Dedifferentiated amniotic fluid mesenchymal stem cell (primary cell): ENCODE results near the gene TRMT10A.
"Not testable (repeated sequence)": the region's sequence is repeated elsewhere in the genome, so short reads cannot be mapped to it uniquely, and the experiment has no call there.

Source experiments
- DNase-seq: peaks from one replicate; pipeline ENCODE4 v3.0.0-alpha.2; 2016; ENCODE audit errors: extremely low spot score

TRMT10A gene

DNA sequence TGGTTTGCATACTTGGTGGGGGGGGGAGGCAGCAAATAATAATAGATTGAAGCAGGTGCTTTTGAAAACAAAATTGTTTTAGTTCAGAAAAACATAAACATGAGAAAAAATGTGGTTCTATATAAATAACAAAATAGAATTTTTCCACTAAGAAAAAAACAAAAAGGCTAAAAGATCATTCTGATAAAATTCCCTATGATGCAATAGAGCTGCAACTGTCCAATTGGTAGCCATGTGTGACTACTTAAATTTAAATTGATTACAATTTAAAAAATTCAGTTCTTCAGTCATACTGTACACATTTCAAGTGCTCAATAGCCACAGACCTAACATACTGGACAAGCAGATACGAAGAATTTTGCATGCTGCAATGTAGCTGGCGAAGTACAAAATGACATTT is 11.0 kb downstream of the TRMT10A start:
- no peak for DNase-seq

DNA sequence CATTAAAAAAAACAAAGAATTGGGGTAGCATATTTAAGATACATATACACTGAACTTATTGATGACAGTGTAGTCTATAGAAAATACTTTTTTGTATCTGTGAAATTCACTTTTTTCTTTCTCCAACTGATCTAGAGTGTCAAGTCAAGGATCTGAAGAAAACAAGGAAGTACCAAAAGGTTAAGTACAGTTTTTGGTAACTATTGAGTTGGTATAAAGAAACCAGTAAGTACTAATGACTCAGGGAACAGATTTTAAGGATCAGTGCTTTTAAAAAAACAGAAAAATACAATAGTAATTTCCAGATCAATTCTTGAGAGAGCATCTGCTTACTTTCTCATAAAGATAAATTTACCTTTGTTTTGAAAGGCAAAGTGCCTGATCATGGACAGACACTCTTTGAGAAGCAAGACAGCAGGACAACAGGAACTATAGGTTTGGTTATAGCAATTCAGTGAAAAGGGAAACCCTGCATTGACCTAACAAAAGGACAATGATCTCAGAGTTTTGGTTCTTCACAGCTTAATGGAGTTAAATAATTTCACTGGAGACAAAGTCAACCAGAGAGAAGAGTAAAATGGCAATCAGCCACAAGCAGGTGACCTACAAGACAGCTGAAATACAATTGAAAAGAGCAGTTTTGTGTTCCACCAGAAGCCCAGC is 23.4 kb downstream of the TRMT10A start:
- no peak for DNase-seq

DNA sequence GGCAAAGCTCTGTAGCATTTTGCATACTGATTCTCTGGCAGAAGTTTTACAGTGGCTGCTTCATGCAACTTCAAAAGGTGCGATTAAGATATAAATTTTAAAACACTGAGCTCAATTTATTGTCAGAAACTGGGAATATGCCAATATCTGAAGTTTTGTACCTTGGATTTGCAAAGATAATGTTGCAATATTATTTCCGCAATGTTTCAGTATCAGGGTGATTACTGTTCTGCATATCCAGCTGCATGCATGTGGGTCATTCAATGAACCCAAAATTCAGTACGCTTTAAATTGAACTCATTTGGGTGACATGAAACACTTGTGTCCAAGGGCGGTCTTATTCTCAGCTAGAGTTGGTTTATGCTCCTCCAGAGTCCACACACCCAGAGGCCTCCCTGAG is 26.2 kb downstream of the TRMT10A start:
- no peak for DNase-seq

DNA sequence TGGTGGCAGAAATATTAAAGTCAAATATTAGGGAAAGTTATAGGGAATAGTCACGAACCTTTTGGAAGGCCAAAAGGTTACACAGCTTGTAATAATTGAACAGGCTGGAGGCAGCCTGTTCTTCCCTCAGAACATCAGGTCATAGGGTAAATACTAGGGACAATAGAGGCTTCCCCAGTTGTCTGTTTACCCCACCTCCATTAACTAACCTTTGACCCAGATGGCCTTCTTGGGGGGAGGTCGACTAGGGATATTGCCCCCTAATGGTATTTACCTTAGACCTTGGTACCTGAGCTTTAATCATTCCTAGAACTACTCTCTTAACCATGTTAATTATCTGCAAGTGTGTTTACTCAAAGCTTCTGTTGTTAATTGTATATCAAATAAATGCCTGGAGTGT is 27.0 kb downstream of the TRMT10A start:
- no peak for DNase-seq

DNA sequence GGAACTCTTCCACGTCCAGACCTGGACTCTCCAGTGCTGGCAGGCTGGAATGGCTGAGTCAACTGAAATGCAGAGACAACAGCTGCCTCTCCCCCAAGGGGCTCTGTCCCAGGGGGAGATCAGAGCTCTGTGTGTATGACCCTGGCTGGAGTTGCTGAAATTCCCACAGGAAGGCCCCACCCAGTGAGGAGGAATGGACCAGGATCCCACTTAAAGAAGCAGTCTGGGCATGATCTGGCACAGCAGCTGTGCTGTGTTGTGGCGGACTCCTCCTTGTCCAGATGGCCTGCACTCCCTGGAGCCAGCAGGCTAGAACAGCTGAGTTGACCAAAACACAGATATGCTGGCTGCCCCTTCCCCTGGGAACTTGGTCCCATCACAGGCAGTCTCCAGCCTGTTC is 27.6 kb downstream of the TRMT10A start:
- no peak for DNase-seq

DNA sequence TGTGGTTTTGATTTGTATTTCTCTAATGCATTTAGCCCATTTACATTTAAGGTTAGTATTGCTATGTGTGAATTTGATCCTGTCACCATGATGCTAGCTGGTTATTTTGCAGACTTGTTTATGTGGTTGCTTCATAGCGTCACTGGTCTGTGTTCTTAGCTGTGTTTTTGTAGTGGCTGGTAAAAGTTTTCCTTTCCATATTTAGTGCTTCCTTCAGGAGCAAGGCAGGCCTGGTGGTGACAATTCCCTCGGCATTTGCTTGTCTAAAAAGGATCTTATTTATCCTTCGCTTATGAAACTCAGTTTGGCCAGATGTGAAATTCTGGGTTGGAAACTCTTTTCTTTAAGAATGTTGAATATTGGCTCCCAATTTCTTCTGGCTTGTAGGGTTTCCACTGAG is 29.1 kb downstream of the TRMT10A start:
- not testable (repeated sequence) for DNase-seq

DNA sequence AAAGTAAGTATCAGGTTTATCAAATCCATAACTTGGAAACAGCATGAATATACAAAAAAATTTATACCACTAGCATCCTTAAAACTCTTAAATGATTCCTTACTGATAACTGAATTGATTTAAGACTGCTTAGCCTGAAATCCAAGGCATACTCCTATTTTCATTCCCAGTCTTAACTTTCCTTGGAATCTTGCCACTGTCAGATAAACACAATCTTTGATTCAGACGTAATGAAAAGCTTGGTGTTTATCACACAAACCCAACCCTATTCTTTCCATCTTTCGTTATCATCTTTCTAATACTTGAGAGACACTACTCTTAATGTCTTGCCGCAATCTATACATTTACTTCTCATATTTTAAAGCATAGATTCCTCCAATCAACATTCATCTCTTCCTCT is 33.9 kb downstream of the TRMT10A start:
- DNase-seq = no peak

DNA sequence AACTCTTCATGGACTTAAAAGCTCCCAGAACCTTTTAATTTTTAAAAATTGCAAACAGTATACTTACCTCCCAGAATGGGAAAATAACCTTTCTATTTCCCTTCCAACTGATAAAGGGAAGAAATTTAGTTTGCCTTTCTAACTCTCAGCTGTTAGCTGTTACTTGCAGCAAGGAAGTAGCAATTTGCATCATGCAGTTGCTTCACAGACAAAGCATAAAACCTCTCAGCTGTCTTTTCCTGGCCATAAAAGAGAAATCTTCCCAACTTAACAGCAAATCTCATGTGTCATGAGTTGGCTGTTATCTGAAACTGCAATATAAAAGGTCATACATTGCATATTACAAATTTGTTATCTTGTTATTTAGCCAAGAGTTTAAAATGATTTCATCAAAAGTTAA is 34.6 kb downstream of the TRMT10A start:
- peak; percentile 74 for DNase-seq

DNA sequence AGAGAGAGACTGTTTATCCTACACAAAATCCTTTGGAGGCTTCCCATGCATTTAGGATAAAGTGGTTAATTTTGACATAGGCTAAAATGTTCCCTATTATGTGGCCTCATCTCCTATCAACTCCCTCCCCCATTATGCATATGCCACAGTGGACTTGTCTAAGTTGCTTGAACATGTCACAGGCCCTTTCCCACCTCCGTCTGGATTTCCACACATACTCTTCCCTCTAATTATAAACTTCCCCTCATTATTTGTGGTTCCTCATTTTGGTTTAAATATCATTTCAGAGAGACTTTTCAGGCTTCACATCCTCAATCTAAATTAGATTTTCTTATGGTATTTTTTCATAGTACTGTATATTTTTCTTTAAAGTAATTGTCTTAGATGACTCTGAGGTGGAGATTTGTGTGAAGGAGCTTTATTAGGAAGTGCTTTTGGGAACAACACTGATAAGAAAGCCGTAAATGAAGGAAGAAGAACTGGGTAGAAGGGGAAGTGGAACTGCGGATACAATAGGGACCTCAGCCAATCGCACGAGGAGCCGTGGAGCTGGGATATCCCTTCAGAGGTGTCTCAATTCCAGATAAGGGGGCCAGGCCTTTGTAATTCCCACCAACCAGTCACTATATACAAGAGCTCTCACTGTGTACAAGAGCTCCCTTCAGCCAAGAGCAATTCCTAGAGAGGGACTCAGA is 45.1 kb downstream of the TRMT10A start:
- DNase-seq = no peak

DNA sequence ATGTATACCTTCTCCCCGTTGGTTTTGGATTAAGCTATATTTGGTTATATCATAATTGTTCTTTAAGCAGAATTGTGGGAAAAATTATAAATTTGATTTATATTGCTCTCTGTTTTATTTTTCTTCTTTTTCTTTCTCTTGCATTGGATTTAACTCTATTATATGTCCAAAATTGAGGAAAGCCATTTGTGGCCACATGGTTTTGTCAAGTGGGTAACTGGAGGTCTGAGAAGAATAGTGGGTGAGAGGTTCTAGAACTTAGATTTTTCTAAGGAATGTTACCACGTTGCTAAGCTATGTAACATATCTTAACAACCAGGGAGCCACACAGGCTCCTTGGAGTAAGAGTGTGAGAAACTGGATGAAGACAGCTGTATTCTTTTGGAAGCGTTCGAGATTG is 53.1 kb downstream of the TRMT10A start, which contains the start of gene C4orf17:
TSS of gene C4orf17 (plus strand) at position 301 of the 400 bp plus-strand sequence. CDS start 2,061 bp downstream, outside the sequence.
- no peak for DNase-seq

DNA sequence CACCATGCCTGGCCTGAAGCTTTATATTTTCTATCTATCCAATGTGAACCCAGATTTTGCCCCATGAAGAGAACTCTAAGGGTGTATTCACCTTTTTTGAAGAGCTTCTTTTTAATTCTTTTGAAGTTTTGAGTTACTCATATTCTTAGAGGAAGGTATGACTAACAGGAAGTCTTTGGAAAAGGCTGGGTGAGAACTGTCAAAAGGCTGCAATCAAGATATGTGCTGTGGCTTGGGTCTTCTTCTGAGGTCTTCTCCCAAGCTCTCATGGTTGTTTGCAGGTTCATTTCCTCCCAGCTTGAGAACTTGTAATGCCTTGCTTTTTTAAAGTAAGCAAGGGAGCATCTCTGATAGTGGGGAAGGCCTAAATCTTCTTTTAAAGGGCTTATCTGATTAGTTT is 56.1 kb downstream of the TRMT10A start:
- DNase-seq = no peak

DNA sequence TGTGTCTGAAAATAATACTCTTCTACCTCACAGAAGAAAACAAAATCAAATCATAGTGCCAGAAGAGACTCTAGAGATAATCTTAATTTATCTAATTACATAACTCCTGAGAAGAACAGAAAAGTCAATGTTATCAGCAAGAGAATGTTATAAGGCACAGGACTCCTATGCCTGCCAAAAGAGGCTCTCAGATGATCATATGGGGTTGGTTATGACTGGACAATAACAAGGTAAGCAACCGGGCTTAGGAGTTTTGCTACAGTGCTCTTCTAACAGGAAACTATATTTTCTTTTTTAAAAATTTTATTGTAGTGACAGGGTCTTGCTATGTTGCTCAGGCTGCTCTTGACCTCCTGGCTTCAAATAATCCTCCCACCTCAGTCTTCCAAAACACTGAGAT is 56.5 kb downstream of the TRMT10A start:
- DNase-seq = no peak

DNA sequence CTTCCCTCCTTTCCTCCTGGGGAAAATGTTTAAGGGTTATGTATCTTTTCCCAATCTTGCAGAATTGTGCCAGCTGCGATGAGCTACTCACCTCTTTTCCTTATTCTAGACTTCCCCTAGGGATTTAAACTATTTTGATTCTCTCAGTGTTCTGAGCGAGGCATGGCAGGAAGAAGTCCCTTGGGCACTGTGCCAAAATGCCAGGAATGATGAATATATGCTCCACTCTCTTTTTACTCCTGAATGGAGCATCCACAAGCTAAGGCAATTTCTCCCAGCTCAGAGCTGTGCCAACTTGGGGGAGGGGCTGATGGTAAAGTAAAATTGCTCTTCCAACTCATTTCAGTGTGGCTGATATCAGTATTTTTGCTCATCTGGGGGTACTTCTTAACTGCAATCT is 57.1 kb downstream of the TRMT10A start:
- no peak for DNase-seq

DNA sequence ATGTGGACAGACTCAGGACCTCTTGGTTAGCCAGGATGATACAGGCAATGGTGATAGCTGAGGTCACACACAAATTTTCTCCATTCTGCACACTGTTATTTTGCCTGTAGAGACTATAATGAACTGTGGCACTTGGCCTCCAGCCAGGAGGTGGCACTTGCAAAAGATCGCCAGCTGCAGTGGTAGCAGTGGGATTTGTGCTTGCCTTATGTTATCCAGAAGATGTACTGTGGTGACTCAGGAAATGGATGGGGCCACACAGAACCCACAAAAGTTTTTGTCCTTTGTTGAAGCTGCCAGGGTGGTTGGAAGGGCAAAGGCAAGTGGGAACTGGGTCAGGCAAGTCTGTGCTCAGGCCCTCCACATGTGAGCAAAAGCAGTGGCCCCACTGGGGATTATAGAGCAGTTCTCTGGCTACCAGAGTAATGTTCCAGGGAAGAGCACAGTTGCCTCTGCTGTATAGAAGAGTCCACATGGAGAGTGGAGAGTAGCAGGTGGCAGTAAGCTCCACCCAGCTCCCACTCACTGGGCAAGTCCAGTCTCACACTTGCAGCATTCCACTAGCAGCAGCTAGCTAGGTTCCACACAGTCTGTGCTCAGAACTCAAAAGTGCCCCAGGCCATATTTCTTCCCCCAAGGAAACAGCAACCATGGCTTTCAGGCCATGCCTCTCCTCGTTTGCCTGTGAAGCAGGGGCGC is 58.9 kb downstream of the TRMT10A start:
- DNase-seq = no peak
